Neutrophil (primary cell): ENCODE results near the gene PADI3.
"Not testable (repeated sequence)": the region's sequence is repeated elsewhere in the genome, so short reads cannot be mapped to it uniquely, and the experiment has no call there.

Source experiments
- H3K27ac ChIP-seq: fragments of 200-600 bp; sonication (generic); 2 replicates; pipeline ENCODE4 v1.5.1; 2016; ENCODE audit warnings: mild to moderate bottlenecking, moderate library complexity
- H3K27me3 ChIP-seq: fragments of 200-600 bp; sonication (generic); 2 replicates; pipeline ENCODE4 v1.6.0; 2016; ENCODE audit warnings: mild to moderate bottlenecking
- H3K36me3 ChIP-seq: fragments of 200-600 bp; sonication (generic); 2 replicates; pipeline ENCODE4 v1.5.1; 2017
- H3K4me1 ChIP-seq, 2 experiments: fragments of 200-600 bp in 1 of 2; sonication (generic) in 1 of 2; 1 replicate in 1 of 2; 2 replicates in 1 of 2; pipeline versions ENCODE4 v1.5.1 to v1.6.1; 2013 to 2016; ENCODE audit warnings: low read depth in 1 of 2, low read length in 1 of 2, mild to moderate bottlenecking in 1 of 2, moderate library complexity in 1 of 2; ENCODE audit not compliant: control insufficient read depth in 1 of 2, insufficient read depth in 1 of 2
- H3K4me3 ChIP-seq, 2 experiments: fragments of 200-600 bp in 1 of 2; sonication (generic) in 1 of 2; 1 replicate in 1 of 2; 2 replicates in 1 of 2; pipeline ENCODE4 v1.5.1; 2013 to 2016; ENCODE audit warnings: low read depth in 1 of 2, low read length in 1 of 2, mild to moderate bottlenecking in 1 of 2, moderate library complexity in 1 of 2
- H3K9me3 ChIP-seq: fragments of 200-600 bp; sonication (generic); 2 replicates; pipeline ENCODE4 v1.5.1; 2016
- TF ChIP-seq, protein P1 (sequence below): fragments of 200-600 bp; sonication (generic); IDR thresholded peaks from 2 replicates; pipeline ENCODE4 v1.5.1; 2016; ENCODE audit warnings: antibody characterized with exemption

The PADI3 gene

DNA sequence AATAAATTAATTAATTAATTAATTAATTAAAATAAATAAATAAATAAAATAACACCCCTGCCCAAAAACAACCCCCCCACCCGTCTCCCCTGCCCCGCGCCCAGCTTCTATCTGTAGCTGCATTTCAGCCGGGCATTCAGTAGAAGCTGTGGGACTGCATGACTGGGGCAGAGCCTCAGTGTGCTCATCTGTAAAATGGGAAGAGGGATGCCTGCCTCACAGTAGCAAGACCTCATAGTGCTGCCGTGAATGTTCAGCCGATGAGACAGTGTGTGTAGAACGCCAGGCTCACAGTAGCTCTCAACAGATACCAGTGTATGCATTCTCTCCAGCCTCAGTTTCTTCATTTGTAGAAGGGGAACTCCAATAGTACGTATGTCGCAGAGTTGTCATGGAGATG, 67.8 kb downstream of the PADI3 start:
- TF ChIP-seq, protein P1, sequence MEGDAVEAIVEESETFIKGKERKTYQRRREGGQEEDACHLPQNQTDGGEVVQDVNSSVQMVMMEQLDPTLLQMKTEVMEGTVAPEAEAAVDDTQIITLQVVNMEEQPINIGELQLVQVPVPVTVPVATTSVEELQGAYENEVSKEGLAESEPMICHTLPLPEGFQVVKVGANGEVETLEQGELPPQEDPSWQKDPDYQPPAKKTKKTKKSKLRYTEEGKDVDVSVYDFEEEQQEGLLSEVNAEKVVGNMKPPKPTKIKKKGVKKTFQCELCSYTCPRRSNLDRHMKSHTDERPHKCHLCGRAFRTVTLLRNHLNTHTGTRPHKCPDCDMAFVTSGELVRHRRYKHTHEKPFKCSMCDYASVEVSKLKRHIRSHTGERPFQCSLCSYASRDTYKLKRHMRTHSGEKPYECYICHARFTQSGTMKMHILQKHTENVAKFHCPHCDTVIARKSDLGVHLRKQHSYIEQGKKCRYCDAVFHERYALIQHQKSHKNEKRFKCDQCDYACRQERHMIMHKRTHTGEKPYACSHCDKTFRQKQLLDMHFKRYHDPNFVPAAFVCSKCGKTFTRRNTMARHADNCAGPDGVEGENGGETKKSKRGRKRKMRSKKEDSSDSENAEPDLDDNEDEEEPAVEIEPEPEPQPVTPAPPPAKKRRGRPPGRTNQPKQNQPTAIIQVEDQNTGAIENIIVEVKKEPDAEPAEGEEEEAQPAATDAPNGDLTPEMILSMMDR: no peak
- Histone ChIP-seq H3K9me3 (no peaks in the 10 kb centered on the region), H3K27me3 (no peaks in the 10 kb centered on the region), H3K27ac (peak overlapping the region; percentile 77), H3K4me3 (no peak overlapping the region), H3K4me1 (peaks cover 63 to 88% of the 10 kb centered on the region in 2 experiments), H3K36me3 (peaks cover 77% of the 10 kb centered on the region)

DNA sequence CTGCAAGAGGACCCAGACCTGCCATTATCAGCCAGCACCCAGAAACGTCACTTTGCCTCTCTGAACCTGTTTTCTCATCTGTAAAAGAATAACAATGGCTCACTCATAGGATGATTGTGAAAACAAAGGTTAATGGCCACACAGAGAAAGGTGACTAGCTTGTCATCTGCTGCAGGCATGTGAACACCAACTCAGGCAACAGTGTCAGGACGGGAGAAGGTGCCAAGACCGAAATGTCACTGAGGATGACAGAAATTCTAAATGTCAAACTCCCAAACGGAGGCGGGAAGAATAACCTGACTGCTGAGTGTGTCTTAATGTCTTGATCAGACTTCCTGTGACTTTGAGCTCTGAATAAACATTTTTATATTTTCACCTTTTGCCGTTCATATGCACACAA, 69.4 kb downstream of the PADI3 start:
- Histone ChIP-seq H3K4me3 (no peak overlapping the region), H3K27ac (peak overlapping the region; percentile 77), H3K27me3 (no peaks in the 10 kb centered on the region), H3K9me3 (no peaks in the 10 kb centered on the region), H3K4me1 (peaks cover 61 to 89% of the 10 kb centered on the region in 2 experiments), H3K36me3 (peaks cover 87% of the 10 kb centered on the region)
- TF ChIP-seq, protein P1: no peak

DNA sequence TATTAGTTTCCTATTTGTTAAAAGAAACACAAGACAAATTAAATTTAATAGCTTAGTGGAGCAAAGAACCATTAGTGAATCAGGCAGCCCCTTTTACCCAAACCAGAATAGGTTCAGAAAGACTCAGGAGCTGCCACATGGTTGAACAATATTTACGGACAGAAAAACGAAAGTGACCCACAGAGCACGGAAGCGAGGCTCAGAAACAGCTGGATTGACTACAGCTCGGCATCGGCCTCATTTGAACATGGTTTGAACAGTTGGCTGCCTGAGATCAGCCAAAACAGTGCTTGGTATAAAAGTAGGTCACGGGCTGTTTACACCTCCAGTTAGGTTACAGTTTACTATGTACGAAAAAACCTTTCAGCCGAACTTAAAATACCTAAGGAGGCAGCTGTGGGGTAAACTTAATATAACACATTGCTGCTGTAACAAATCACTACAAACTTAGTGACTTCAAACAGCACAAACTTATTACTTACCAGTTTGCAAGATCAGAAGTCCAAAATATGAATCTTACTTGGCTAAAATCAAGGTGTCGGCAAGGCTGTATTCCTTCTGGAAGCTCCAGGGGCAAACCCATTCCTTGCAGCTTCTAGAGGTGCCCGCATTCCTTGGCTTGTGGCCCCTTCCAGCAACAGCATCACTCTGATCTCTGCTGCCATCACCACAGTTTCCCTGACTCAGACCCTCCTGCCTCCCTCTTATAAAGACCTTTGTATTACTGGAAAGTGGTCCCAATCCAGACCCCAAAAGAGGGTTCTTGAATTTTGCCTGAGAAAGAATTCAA, 70.9 kb downstream of the PADI3 start:
- no peak overlapping the region for H3K4me3 ChIP-seq
- TF ChIP-seq, protein P1: no peak
- H3K36me3 ChIP-seq: peaks cover 73% of the 10 kb centered on the region
- no peaks in the 10 kb centered on the region for H3K27me3 ChIP-seq
- no peaks in the 10 kb centered on the region for H3K9me3 ChIP-seq
- peaks cover 61 to 84% of the 10 kb centered on the region in 2 experiments for H3K4me1 ChIP-seq
- peak overlapping the region; percentile 77 for H3K27ac ChIP-seq

DNA sequence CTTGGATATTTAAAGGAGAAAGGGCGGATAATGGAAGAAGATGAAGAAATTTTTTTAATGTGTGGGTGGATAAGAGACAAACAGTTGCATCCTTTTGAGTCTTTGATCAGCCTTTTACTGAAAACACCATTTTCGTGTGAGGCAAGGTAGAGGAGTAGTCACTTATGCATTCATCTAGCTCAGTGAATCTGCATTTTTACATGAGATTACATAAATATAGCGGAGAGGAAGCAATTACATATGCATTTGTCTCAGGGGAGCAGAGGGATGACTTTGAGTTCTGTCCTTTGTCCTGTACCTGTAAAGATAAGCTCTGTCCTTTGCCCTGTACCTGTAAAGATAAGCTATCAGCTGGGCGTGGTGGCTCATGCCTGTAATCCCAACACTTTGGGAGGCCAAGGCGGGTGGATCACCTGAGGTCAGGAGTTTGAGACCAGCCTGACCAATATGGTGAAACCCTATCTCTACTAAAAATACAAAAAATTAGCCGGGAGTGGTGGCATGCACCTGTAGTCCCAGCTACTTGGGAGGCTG, 73.0 kb downstream of the PADI3 start:
- not testable (repeated sequence) for H3K27me3 ChIP-seq

DNA sequence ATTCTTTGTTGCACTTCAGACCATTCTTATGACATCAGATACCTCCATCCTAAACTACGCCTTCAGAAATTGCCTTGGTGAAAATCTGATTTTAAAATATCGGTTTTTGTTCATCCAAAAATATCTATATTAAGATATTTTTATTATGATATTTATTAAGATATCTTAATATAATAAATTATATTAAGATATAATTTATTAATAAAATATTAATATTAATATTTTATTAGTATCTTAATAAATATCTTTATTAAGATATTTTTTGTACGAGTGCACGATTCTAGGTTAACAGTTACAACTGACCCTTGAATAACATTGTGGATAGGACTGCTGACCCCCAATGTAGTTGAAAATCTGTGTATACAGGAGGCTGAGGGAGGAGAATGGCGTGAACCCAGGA, 80.0 kb downstream of the PADI3 start:
- peaks cover 29 to 44% of the 10 kb centered on the region in 2 experiments for H3K4me1 ChIP-seq
- no peaks in the 10 kb centered on the region for H3K9me3 ChIP-seq
- H3K36me3 ChIP-seq: peaks cover 70% of the 10 kb centered on the region
- peak overlapping the region; percentile 52 for H3K27ac ChIP-seq
- no peak overlapping the region for H3K4me3 ChIP-seq
- TF ChIP-seq, protein P1: no peak
- no peaks in the 10 kb centered on the region for H3K27me3 ChIP-seq

More for the DNA sequence above, 73.0 kb downstream of the PADI3 start:
- peaks cover 57% of the 10 kb centered on the region for H3K36me3 ChIP-seq
- not testable (repeated sequence) for H3K4me3 ChIP-seq, H3K9me3 ChIP-seq
- peak overlapping the region; percentile 77 for H3K27ac ChIP-seq
- peaks cover 68 to 85% of the 10 kb centered on the region in 2 experiments for H3K4me1 ChIP-seq

DNA sequence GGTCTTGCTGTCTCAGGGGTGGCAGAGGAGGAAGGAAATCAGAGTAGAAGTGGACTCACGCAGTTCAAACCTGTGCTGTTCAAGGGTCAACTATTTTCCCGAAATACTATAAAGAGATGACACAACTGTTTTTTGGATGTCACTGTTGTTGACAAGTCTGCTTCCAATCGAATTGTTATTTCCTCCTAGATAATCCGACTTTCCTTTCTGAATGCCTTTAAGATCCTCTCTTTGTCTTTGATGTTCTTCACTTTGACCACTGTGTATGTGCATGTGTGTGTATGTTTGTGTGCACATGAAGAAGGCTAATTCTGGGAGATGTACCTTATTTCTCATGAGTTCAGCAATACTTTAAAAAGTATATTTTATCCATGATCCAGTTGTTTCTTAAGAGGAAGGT, 80.7 kb downstream of the PADI3 start:
- Histone ChIP-seq H3K4me1 (peaks cover 27 to 36% of the 10 kb centered on the region in 2 experiments), H3K27me3 (no peaks in the 10 kb centered on the region), H3K9me3 (no peaks in the 10 kb centered on the region), H3K27ac (peak overlapping the region; percentile 52), H3K4me3 (no peak overlapping the region), H3K36me3 (peaks cover 77% of the 10 kb centered on the region)
- TF ChIP-seq, protein P1: no peak
